IPS DF 4.7 (cell line): ENCODE measurements around the gene PKNOX1.
"Not testable (repeated sequence)": the region's sequence is repeated elsewhere in the genome, so short reads cannot be mapped to it uniquely, and the experiment has no call there.

ENCODE experiments used
- DNase-seq: peaks from one replicate; pipeline ENCODE4 v3.0.0-alpha.2; 2013; ENCODE audit warnings: low spot score; ENCODE audit errors: extremely low read depth

Gene PKNOX1

GRCh38 chr21:43045876-43046821 is 71.8 kb downstream of the PKNOX1 start:
- not testable (repeated sequence) for DNase-seq

GRCh38 chr21:43053112-43053511 is 78.8 kb downstream of the PKNOX1 start:
- not testable (repeated sequence) for DNase-seq

- not testable (repeated sequence) for DNase-seq
Observed at GRCh38 chr21:43062955-43063664, 88.7 kb downstream of the PKNOX1 start.

GRCh38 chr21:43064265-43064917 is 90.0 kb downstream of the PKNOX1 start:
- not testable (repeated sequence) for DNase-seq

GRCh38 chr21:43065991-43066390 is 91.6 kb downstream of the PKNOX1 start:
- DNase-seq, result not testable (repeated sequence)

GRCh38 chr21:43066690-43067089 is 92.3 kb downstream of the PKNOX1 start:
- not testable (repeated sequence) for DNase-seq

- not testable (repeated sequence) for DNase-seq
Observed at GRCh38 chr21:43068065-43068464, 93.7 kb downstream of the PKNOX1 start.

GRCh38 chr21:43069682-43070081 is 95.3 kb downstream of the PKNOX1 start:
- not testable (repeated sequence) for DNase-seq

GRCh38 chr21:43072742-43073141 is 98.4 kb downstream of the PKNOX1 start:
- not testable (repeated sequence) for DNase-seq

- not testable (repeated sequence) for DNase-seq
Observed at GRCh38 chr21:43074401-43075169, 100.2 kb downstream of the PKNOX1 start.

- DNase-seq, result not testable (repeated sequence)
Observed at GRCh38 chr21:43075170-43076022, 101.0 kb downstream of the PKNOX1 start, which contains the start of gene CBS. TSS of gene CBS (minus strand) at chr21:43075835. CDS start at chr21:43072193, 3,642 bp downstream.

GRCh38 chr21:43076023-43076637 is 101.8 kb downstream of the PKNOX1 start:
- not testable (repeated sequence) for DNase-seq

- DNase-seq, result not testable (repeated sequence)
Observed at GRCh38 chr21:43076643-43077042, 102.3 kb downstream of the PKNOX1 start.

- DNase-seq, result not testable (repeated sequence)
Observed at GRCh38 chr21:43082587-43083300, 108.4 kb downstream of the PKNOX1 start.
